GM19193 (cell line): ENCODE measurements around the gene ADAM22.

Source experiments
- POLR2A ChIP-seq: IDR thresholded peaks from 4 replicates; pipeline ENCODE4 v1.6.1; 2011; ENCODE audit not compliant: insufficient read depth, insufficient read length; ENCODE audit errors: extremely low read depth

Gene ADAM22

DNA sequence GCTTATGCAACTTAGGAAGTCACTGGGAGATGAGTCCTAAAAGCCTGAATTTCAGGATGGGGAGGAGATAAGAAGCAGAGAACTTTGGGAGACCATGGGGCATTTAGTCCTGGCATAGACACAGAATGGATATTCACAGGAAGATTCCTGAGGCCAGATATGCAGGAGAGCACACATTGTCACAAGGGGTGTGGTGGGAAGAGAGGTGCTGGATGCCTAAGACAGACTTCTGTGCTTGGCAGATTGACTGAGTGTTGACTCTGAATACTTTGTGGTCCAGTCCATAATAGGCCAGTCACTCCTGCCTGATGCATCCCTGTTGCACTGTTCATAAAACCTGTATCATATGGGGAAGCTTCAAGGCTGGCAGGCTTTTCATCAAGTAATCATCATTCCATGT lies 267.3 kb downstream of the ADAM22 start:
- TF ChIP-seq POLR2A: no peak

DNA sequence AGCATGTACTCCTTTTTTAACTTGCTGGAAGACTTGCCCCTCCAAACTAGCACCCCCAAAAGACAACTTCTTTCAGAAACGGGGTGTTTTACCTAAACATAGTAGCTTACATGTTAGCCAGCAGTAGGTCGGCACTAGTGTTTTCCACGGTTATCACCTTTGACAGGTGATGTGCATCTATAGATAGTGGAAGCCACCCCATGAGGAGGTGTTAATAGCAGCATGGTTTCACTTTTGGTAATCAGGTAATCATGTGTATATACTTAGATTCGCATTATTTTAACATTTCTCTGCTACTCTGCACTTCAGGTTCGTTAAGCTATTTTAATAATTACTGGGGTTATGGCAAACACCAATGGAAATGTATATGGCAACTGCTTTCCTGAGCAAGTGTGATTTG lies 268.2 kb downstream of the ADAM22 start:
- TF ChIP-seq POLR2A: no peak

DNA sequence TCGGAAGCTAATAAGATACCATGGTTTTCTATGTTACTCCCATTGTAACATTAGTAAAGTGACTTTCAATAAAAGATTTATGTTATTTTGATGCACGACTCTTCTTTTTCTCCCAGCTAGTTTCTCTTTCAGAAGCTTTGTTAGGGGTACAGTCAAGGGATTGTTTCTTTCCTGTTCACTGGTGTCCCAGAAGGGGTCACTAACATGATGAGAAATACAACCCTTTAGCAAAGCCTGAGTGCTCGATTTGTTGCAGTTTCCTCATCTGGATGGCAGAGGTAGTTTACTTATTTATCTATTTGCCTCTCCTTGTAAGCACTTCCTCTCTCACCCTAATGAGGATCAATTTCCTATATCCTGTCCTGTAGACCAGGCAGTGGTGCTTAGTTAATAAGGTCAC lies 268.7 kb downstream of the ADAM22 start:
- TF ChIP-seq POLR2A: no peak

DNA sequence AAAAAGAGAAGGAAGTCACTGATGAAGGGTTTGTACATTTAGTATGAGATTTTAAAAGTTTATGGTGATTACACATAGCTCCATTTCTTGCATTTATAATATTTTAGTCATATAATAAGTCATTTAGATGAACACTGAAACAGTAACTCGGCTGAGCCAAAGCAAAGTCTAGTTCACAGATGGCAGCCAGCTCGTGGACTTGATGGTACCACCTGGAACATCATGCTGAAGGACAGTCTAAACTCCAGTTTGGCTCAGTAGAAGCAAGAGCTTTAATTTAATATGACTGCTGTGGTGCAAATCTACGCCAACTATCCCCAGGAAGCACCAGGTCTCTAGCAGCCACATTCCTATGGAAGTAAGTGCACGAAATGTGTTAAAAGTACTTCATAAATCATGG lies 269.4 kb downstream of the ADAM22 start:
- TF ChIP-seq POLR2A: no peak

DNA sequence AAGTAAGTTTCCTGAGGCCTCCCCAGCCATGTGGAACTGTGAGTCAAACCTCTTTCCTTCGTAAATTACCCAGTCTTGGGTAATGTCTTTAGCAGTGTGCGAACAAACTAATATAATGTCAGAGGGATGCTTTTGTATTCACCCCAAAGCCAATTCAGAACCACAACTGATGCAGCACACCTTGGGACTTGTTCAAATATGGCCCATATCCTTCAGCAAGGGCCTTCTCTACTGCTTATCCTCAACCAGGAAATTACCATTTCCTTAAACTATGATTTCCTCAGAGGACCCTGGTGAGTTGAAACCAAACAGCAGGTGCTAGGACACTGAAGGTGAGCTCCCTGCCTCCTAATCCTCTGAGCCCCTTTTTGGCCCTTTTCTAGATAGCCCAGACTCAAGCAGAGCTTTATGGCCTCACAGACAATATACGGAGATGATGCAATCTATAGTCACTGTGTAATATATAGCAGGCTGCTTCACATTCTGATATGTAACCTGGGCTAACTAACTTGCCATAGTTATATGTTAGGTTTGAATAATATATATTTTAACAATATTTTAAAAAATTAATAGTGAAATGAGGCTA lies 270.6 kb downstream of the ADAM22 start:
- TF ChIP-seq POLR2A: no peak

DNA sequence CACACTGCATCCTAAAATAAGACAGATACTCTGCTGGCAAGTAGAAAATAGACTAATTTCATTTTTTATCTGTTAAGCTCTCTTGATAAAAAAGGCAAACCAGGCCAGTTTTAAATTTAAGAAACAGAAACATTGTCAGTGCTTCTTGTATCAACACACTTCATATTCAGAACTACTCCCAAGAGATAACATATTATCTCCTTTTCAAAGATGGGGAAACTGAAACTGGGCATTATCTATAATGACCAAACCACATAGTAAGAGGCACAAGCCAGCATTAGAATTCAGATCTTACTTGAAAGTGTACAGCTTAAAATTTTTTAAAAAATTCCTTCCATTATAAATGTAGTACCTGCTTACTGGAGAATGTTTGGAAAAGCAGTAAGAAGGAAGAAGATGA lies 271.1 kb downstream of the ADAM22 start:
- TF ChIP-seq POLR2A: no peak

DNA sequence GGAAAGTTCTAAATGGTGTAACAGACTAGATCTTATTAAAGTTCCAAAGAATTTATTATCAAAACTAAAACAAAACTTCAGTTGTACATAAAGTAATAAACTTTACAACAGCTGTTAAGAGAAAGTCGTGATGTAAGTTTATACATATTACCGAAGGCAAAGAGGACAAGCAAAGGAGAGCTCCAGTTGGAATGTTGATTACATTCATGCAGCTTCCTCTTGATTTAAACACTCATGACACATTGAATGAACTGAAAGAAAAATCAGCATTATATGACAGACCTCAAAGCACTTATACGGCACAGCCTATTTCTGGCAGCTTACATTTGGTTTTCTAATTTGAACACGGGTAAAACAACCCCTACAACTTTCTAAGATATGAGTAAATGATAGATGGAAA lies 272.2 kb downstream of the ADAM22 start:
- no peak for TF ChIP-seq POLR2A

DNA sequence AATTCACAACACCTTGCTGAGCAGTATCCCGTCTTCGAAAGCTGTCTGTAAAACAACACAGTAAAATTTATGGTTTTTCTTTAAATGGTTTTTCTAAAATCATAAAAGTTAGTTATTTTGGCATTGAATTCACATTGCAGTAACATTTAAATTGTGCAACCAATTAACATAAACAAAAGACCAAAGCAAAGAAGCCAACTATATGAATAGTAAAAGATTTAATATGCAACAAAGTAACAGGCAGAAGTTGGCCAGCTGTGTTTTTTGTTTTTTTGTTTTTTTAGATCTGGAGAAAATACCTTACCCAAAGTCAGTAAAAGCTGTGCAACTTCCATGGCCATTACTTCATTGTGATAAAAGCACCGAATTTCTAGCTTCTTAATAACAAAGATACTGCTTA lies 274.5 kb downstream of the ADAM22 start:
- TF ChIP-seq POLR2A: no peak

DNA sequence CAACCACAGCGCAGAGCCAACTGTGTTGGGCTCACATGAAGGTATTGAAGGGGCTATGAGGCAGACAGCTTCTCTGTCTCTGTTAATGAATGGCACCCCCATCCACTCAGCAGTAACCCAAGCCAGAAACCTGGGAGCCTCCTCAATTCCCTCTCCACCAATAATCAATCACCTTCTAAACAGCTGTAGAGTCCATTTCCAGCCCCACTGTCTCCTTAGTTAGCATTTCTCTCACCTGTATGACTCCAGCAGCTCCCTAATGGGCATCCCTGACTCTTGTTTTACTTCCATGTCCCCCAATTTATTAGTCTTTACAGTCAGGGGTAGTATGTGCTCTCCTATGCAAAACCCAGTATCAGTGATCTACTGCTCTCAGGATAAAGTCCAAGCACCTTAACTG lies 278.9 kb downstream of the ADAM22 start:
- TF ChIP-seq POLR2A: no peak

DNA sequence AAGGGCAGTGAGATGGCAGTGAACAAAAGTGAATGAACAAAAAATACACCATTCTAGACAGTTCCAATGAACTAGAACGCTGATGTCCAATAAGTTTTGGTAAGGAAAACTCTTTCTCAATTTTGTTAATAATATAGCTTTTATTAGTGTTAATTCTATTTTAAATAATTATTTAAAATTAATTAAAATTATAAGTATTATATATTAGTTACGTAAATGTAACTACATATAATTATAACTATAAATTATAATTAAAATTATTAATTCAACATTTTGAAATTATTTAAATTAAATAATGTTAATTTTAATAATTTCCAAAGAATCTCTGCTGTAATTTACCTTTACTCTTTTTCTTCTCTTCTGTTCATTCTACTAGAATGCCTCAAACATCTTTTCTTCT lies 280.4 kb downstream of the ADAM22 start:
- TF ChIP-seq POLR2A: no peak

DNA sequence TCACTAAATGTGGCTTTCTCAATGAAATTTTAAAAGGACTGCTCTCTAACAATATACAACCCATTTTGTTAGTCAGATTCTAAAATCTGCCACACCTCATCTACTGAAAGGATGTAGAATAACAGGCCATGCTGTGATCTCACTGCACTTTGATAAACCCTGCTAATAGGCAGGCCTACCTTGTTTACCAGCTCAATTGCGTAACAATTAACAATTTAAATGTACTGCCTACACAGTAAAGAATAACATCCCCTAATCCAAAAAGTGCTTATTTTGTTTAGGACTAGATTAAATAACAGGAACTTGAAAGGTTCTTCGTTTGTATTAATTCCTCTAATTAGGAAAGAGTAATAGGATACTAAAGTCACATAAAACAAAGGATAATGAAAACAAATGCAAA lies 281.2 kb downstream of the ADAM22 start:
- TF ChIP-seq POLR2A: no peak

DNA sequence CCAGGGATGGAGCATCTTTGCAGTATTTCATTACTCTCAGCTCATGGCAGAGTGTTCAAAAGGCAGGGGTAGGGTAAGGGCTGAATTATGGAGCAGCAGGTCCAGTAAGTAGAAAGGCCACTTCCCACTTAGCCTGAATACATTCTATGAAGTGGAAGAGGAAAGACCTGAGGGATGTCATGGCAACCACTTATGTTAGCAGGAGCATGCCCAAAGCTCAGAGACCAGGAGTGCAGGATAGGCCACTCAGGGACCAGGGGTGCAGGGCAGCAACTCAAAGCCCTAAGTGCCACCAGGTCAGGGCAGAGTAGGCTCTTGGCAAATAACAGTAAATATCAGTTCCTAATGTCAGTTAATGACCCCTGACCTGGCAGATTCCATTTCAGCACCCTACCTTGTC lies 282.2 kb downstream of the ADAM22 start:
- TF ChIP-seq POLR2A: no peak

DNA sequence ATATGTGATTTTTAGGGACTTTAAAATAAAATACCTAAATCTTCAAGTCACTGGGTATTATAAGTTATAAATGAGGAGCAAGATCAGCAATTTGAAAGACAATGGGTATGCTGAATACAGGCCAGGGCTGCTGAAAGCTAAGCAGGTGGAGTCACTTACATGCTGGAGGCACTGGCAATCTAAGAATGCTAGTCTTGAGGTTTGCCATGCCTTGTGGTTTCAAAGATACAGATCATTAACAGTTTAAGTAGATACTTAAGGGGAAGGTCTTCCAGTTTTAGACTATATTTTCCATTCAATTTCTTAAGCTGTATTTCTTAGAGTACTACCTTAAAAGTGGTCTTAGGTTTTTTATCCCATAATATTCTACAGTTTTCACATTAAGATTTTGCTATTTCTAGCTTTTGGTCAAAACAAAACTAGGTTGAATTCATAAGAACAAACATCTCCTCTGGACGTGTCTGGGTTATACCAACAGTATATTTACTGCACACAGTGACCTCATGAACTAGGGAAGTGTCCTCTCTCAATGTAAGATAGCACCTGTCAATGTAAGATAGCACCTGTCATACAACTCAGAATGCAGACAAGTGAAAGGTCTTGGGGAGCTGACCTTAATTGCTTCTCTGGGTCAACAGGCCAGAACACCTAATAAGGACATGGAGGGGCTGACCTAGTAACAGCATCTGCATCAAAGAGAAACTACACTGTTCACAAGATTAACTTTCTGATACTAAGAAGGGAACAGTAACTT lies 283.8 kb downstream of the ADAM22 start:
- no peak for TF ChIP-seq POLR2A

DNA sequence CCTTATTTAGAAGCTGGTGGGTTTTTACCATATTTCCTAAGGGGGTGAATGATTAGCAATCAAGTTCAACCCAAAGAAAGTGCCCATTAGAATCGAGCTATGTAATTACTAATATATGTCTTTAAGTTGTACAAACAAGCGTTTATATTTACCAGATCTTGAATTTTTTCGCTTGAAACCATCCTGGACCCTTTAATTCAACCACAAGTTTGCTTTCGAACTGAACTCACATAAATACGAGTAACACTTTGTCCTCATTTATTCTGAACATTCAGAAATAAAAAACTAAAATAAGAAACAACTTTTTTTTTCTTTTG lies 284.3 kb downstream of the ADAM22 start:
- no peak for TF ChIP-seq POLR2A

DNA sequence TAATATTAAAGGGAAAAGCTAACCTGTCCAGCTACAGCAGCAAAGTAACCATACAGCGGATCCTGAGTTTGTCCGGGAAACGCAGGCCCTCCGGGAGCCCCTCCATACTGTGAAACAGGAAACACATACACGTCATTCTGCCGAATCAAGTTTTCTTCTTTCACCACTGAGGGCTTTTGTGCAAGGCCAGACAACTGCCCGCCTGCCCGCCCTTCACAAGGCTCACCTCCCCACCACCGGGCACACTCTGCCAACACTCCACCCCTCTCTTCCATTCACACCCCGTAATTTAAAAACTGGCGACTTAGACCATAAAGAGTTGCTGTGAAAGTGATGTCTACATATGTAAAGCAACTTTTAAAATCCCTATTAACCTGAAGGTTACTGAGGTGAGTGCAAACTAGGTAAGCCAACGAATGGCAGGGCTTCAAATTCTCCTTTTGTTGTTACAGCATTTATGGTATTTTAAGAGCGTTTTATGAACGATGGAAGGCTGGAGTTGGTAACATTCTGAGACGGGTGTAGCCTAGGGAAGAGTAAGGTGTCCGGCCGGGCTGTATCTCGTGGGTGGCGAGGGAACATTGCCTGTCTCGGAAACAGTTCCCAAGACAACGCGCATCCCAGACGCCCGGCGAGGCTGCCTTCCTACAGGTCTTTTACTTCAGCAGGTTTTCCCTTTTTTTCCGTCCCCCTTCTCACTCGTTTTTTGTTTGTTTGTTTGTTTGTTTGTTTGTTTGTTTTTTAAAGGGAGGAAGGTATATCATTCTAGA lies 285.0 kb downstream of the ADAM22 start:
- peak; percentile 57 for TF ChIP-seq POLR2A
